22Rv1 (cell line): ENCODE results near the gene SDHAF1.

ENCODE experiments used
- ZFX ChIP-seq: fragments of 450-650 bp; IDR thresholded peaks from 2 replicates; pipeline ENCODE4 v1.6.1; 2017; ENCODE audit warnings: antibody characterized with exemption, borderline replicate concordance
- TF ChIP-seq, protein P1 (sequence below): fragments of 450-650 bp; IDR thresholded peaks from 2 replicates; pipeline ENCODE4 v1.5.1; 2017; ENCODE audit warnings: mild to moderate bottlenecking

- TF ChIP-seq, protein P1, sequence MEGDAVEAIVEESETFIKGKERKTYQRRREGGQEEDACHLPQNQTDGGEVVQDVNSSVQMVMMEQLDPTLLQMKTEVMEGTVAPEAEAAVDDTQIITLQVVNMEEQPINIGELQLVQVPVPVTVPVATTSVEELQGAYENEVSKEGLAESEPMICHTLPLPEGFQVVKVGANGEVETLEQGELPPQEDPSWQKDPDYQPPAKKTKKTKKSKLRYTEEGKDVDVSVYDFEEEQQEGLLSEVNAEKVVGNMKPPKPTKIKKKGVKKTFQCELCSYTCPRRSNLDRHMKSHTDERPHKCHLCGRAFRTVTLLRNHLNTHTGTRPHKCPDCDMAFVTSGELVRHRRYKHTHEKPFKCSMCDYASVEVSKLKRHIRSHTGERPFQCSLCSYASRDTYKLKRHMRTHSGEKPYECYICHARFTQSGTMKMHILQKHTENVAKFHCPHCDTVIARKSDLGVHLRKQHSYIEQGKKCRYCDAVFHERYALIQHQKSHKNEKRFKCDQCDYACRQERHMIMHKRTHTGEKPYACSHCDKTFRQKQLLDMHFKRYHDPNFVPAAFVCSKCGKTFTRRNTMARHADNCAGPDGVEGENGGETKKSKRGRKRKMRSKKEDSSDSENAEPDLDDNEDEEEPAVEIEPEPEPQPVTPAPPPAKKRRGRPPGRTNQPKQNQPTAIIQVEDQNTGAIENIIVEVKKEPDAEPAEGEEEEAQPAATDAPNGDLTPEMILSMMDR, result no peak
- TF ChIP-seq ZFX, result no peak
These were observed 36.3 kb downstream of the SDHAF1 start for GRCh38 chr19:36031308-36031707.
